GM18505 (cell line): ENCODE measurements around the gene HOXD8.

Experiments used
- ATAC-seq: cut with Tn5 transposase; IDR thresholded peaks from one replicate; pipeline ENCODE4 v1.9.1; 2021; ENCODE audit not compliant: unreplicated experiment
- POLR2A ChIP-seq: IDR thresholded peaks from 4 replicates; pipeline ENCODE4 v1.6.1; 2011; ENCODE audit warnings: borderline replicate concordance; ENCODE audit not compliant: insufficient read depth, insufficient read length; ENCODE audit errors: extremely low read depth

Gene HOXD8

GRCh38 chr2:176094349-176094748 is 35.2 kb upstream of the HOXD8 start:
- ATAC-seq, result no peak
- no peak for TF ChIP-seq POLR2A

- ATAC-seq, result no peak
- TF ChIP-seq POLR2A, result no peak
Measured at GRCh38 chr2:176095421-176095820, 34.1 kb upstream of the HOXD8 start.

- no peak for ATAC-seq
- no peak for TF ChIP-seq POLR2A
Measured at GRCh38 chr2:176096243-176096985, 33.1 kb upstream of the HOXD8 start.

GRCh38 chr2:176096986-176097819 is 32.3 kb upstream of the HOXD8 start:
- peak; percentile 73 for ATAC-seq
- no peak for TF ChIP-seq POLR2A

- TF ChIP-seq POLR2A, result no peak
- ATAC-seq, result no peak
Measured at GRCh38 chr2:176097820-176098365, 31.6 kb upstream of the HOXD8 start.

- ATAC-seq, result no peak
- TF ChIP-seq POLR2A, result no peak
Measured at GRCh38 chr2:176098366-176099158, 30.9 kb upstream of the HOXD8 start.

- no peak for TF ChIP-seq POLR2A
- no peak for ATAC-seq
Measured at GRCh38 chr2:176099159-176099727, 30.3 kb upstream of the HOXD8 start.

GRCh38 chr2:176099728-176100546 is 29.6 kb upstream of the HOXD8 start, which contains the start of gene HOXD12:
TSS of gene HOXD12 (plus strand) at chr2:176099795. CDS start at chr2:176099802, 7 bp downstream.
- ATAC-seq, result no peak
- TF ChIP-seq POLR2A, result no peak

GRCh38 chr2:176100547-176101140 is 28.9 kb upstream of the HOXD8 start:
- TF ChIP-seq POLR2A, result no peak
- ATAC-seq, result no peak

GRCh38 chr2:176101216-176101830 is 28.2 kb upstream of the HOXD8 start:
- no peak for TF ChIP-seq POLR2A
- ATAC-seq, result no peak

GRCh38 chr2:176101842-176102241 is 27.7 kb upstream of the HOXD8 start:
- no peak for ATAC-seq
- TF ChIP-seq POLR2A, result no peak
